NT2/D1 (cell line): Measurements from ENCODE around the gene ZC3HAV1L.

Experiments
- YY1 ChIP-seq: IDR thresholded peaks from 2 replicates; pipeline ENCODE4 v1.6.1; 2011; ENCODE audit not compliant: insufficient read length, insufficient read depth
- ZNF274 ChIP-seq: IDR thresholded peaks from 2 replicates; pipeline ENCODE4 v1.6.1; 2011; ENCODE audit warnings: mild to moderate bottlenecking, low read depth, low read length

GRCh38 chr7:138979988-138980562 is 55.8 kb downstream of the ZC3HAV1L start:
- TF ChIP-seq ZNF274 (no peak), YY1 (no peak)
